ENCODE measurements around the gene TRIM28.

Gene TRIM28

GRCh38 chr19:58560007-58560887 is 16.4 kb downstream of the TRIM28 start:
- no peak for TF ChIP-seq CTCF (IDR thresholded peaks at IDR 0.05; ENCODE audit: low read depth, low read length, missing control alignments)
- DNase-seq (ENCODE audit: low read depth), result no peak

DNA sequence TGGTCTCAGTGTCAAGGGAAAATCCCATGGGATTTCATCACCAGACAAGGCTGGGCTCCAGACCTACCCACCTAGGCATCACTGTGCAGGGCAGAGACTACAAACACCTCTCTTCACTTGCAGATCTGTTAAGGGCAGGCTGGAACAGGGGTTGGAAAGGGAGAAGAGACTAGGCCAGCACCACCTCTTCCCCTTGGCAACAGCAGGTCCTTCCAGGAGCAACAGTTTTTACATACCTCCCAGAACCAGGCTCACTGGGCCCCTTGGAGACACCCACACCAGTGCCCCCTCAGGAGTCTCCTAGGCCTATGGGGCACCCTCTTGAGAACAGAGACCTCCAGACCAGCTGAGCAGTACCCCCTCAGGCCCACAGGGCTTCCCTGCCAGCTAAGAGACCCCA is 17.1 kb downstream of the TRIM28 start:
- H3K4me3 ChIP-seq (ENCODE audit: low read depth, low read length), result no peak overlapping the region
- no peak for TF ChIP-seq CTCF (IDR thresholded peaks at IDR 0.05; ENCODE audit: low read depth, low read length, missing control alignments)
- DNase-seq (ENCODE audit: low read depth), result no peak

More at GRCh38 chr19:58560007-58560887, 16.4 kb downstream of the TRIM28 start:
- peak overlapping the region; percentile 77 for H3K4me3 ChIP-seq (ENCODE audit: low read depth, low read length)

DNA sequence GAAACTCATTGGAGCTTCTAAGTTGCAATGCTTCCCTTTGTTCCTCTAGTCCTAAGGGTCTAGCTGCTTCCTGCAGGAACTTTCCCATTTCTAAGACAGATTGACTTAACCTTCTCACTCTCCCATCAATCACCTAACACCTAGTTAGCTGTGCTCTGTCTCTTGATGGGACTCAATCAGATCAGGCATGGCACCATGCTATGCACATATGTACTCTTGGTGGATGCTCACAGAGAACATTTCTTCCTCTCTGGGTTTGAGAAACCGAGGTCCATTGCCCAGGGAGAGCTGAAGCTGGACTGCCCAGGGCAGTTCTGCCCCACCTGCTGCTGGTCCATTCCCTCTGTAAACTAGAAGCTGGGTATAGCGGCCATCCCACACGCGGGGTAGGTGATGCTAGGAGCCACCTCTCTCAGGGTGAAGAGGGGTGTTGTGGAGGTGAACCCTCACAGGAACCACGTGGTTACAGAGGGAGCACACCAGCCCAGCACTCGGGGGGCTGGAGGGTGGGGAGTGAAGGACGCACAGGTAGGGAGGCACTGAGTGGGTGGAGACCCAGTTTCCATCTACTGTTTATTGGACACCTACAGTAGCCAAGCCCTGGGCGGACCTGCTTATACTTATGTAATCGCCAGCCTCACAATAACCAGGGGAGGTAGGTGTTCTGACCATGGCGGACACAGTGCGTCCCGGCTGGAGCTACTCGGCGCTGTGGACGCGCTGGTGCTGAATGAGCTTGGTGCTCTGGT is 17.7 kb downstream of the TRIM28 start:
- TF ChIP-seq CTCF (IDR thresholded peaks at IDR 0.05; ENCODE audit: low read depth, low read length, missing control alignments), result no peak
- no peak for DNase-seq (ENCODE audit: low read depth)
- H3K4me3 ChIP-seq (ENCODE audit: low read depth, low read length), result no peak overlapping the region

DNA sequence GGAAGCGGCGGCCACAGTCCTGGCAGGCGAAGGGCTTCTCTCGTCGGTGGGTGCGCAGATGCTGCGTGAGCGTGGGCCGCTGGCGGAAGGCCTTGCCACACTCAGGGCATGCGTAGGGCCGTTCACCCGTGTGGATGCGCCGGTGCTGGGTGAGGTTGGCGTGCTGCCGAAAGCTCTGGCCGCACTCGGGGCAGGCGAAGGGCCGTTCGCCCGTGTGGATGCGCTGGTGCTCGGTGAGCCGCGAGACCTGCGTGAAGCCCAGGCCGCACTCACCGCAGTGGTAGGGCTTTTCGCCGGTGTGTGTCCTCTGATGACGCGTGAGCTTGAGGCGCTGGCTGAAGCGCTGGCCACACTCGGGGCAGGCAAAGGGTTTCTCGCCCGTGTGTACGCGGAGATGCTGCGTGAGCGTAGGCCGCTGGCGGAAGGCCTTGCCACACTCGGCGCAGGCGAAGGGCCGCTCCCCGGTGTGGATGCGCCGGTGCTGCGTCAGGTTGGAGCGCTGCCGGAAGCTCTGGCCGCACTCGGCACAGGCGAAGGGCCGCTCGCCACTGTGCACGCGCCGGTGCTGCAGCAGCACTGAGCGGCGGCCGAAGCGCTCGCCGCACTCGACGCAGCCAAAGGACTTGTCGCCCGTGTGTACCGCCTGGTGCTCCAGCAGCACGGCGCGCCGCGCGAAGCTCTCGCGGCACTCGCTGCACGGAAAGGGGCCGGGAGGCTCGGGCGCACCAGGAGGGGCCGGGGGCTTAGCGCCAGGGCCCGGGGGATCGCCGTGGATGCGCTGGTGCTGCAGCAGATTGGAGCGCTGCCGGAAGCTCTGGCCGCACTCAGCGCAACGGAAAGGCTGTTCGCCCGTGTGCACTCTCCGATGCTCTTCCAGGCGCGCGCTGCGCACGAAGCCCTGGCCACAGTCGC is 18.5 kb downstream of the TRIM28 start:
- TF ChIP-seq CTCF (IDR thresholded peaks at IDR 0.05; ENCODE audit: low read depth, low read length, missing control alignments), result no peak
- no peak for DNase-seq (ENCODE audit: low read depth)
- H3K4me3 ChIP-seq (ENCODE audit: low read depth, low read length), result peak overlapping the region; percentile 54

- peak overlapping the region; percentile 54 for H3K4me3 ChIP-seq (ENCODE audit: low read depth, low read length)
- TF ChIP-seq CTCF (IDR thresholded peaks at IDR 0.05; ENCODE audit: low read depth, low read length, missing control alignments), result no peak
- DNase-seq (ENCODE audit: low read depth), result no peak
Measured at GRCh38 chr19:58563034-58563573, 19.2 kb downstream of the TRIM28 start.

DNA sequence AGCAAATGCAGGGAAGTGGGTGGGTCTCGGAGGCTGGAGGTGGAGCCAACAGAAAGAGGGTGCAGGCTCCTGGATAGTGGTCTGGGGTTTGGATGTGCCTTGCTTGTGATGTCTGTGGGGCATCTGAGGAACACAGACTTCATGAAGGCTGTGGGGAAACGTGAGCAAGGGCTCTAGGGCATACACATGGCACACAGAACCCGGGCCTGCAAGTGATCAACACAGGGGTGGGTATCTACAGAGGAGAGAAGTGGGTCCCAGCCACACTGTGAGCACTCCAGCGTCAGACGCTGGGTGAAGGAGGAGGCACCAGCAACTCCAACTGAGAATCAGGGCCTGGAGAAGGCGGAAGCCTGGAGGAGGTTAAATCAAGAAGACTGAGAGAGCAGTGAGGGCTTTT is 20.0 kb downstream of the TRIM28 start:
- no peak overlapping the region; the same call in 1 of the 2 replicates for H3K4me3 ChIP-seq (ENCODE audit: low read depth, low read length)
- no peak for TF ChIP-seq CTCF (IDR thresholded peaks at IDR 0.05; ENCODE audit: low read depth, low read length, missing control alignments)
- no peak for DNase-seq (ENCODE audit: low read depth)
